Activated CD8-positive, alpha-beta T cell treated with anti-CD3 and anti-CD28 coated beads for 36 hours (primary cell): Measurements from ENCODE around the gene SSBP3. TPM values are rescaled to one million over a fixed set of nuclear protein-coding genes. Genes with fewer than 3 reads are reported as not detected.

Source experiments
- ATAC-seq: fragments of 200-7000 bp; cut with Tn5 transposase; one replicate; pipeline ENCODE4 v1.10.0; 2021; ENCODE audit warnings: mild to moderate bottlenecking, moderate library complexity
- CTCF ChIA-PET: fragments of 350-600 bp; sonication (Branson Sonifier 250); formaldehyde crosslinking; loops from one replicate; lab custom pipeline; 2021; ENCODE audit warnings: antibody characterized with exemption; lab: Charles Lee
- POLR2A ChIA-PET: fragments of 350-600 bp; sonication (Branson Sonifier 250); formaldehyde crosslinking; loops from one replicate; lab custom pipeline; 2021; ENCODE audit warnings: antibody characterized with exemption; lab: Charles Lee
- DNase-seq: peaks from one replicate; pipeline ENCODE4 v3.0.0-alpha.2; 2020
- H3K27ac Mint-ChIP-seq: one replicate; pipeline ENCODE4 v1.8.0; 2021; ENCODE audit warnings: mild to moderate bottlenecking, mixed read lengths
- H3K27me3 Mint-ChIP-seq: one replicate; pipeline ENCODE4 v1.8.0; 2021; ENCODE audit warnings: mixed read lengths
- H3K36me3 Mint-ChIP-seq: one replicate; pipeline ENCODE4 v1.8.0; 2021; ENCODE audit warnings: low read depth, mixed read lengths
- H3K4me1 Mint-ChIP-seq: one replicate; pipeline ENCODE4 v1.8.0; 2021; ENCODE audit warnings: low read depth, mixed read lengths
- H3K4me3 Mint-ChIP-seq: one replicate; pipeline ENCODE4 v1.8.0; 2021; ENCODE audit warnings: mild to moderate bottlenecking, moderate library complexity, mixed read lengths
- H3K9me3 Mint-ChIP-seq: one replicate; pipeline ENCODE4 v1.8.0; 2021; ENCODE audit warnings: mixed read lengths
- intact Hi-C: fragments of 100-400 bp; cut with micrococcal nuclease; formaldehyde crosslinking; loops from one replicate; pipeline ENCODE4 v1.10.0; 2022
- total RNA-seq, 2 experiments: library from RNA; stranded (reverse); gene quantifications; one replicate each; pipeline ENCODE4 v1.2.3, GENCODE V29; 2021
- TF ChIP-seq, protein P1 (sequence below): fragments of 200-600 bp; IDR thresholded peaks from one replicate; pipeline ENCODE4 v1.8.0; 2022; ENCODE audit warnings: antibody characterized with exemption, mild to moderate bottlenecking

The SSBP3 gene
- total RNA-seq, 2 experiments from 2014 or later, result 62.6 to 67.8 TPM

- Mint-ChIP-seq H3K36me3 (no peaks in the 10 kb centered on the region), H3K4me1 (peaks cover 62% of the 10 kb centered on the region)
These were observed 76.7 kb downstream of the SSBP3 start for GRCh38 chr1:54329312-54330003.

GRCh38 chr1:54328066-54328636 lies 78.0 kb downstream of the SSBP3 start:
- no peaks in the 10 kb centered on the region for H3K9me3 Mint-ChIP-seq
- DNase-seq (no peak), ATAC-seq (no peak)
- intact Hi-C loops, result no loop called here
- POLR2A ChIA-PET, result interaction anchor here (0.6 to 1.0 kb wide), 2 partner anchors 50 to 125 kb away, joined by 3 read pairs; no protein-coding TSS in a partner anchor
- peaks cover 66% of the 10 kb centered on the region for H3K4me1 Mint-ChIP-seq
- TF ChIP-seq, protein P1, sequence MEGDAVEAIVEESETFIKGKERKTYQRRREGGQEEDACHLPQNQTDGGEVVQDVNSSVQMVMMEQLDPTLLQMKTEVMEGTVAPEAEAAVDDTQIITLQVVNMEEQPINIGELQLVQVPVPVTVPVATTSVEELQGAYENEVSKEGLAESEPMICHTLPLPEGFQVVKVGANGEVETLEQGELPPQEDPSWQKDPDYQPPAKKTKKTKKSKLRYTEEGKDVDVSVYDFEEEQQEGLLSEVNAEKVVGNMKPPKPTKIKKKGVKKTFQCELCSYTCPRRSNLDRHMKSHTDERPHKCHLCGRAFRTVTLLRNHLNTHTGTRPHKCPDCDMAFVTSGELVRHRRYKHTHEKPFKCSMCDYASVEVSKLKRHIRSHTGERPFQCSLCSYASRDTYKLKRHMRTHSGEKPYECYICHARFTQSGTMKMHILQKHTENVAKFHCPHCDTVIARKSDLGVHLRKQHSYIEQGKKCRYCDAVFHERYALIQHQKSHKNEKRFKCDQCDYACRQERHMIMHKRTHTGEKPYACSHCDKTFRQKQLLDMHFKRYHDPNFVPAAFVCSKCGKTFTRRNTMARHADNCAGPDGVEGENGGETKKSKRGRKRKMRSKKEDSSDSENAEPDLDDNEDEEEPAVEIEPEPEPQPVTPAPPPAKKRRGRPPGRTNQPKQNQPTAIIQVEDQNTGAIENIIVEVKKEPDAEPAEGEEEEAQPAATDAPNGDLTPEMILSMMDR, result no peak
- H3K27me3 Mint-ChIP-seq, result no peaks in the 10 kb centered on the region
- CTCF ChIA-PET, result no interaction called here
- H3K4me3 Mint-ChIP-seq, result no peak overlapping the region
- peak overlapping the region; percentile 36 for H3K27ac Mint-ChIP-seq
- H3K36me3 Mint-ChIP-seq, result no peaks in the 10 kb centered on the region

More at GRCh38 chr1:54329312-54330003, 76.7 kb downstream of the SSBP3 start:
- DNase-seq, result no peak
- no peaks in the 10 kb centered on the region for H3K27me3 Mint-ChIP-seq
- no peak overlapping the region for H3K27ac Mint-ChIP-seq
- POLR2A ChIA-PET, result no interaction called here
- H3K4me3 Mint-ChIP-seq, result no peak overlapping the region
- no peaks in the 10 kb centered on the region for H3K9me3 Mint-ChIP-seq
- TF ChIP-seq, protein P1, result no peak
- ATAC-seq, result no peak
- intact Hi-C loops, result no loop called here
- CTCF ChIA-PET, result no interaction called here

GRCh38 chr1:54327386-54328065 lies 78.7 kb downstream of the SSBP3 start:
- H3K27me3 Mint-ChIP-seq, result no peaks in the 10 kb centered on the region
- ChIA-PET POLR2A (interaction anchor here (0.6 to 1.0 kb wide), 2 partner anchors 49 to 126 kb away, joined by 3 read pairs; no protein-coding TSS in a partner anchor), CTCF (no interaction called here)
- no peak overlapping the region for H3K27ac Mint-ChIP-seq
- intact Hi-C loops, result no loop called here
- no peak overlapping the region for H3K4me3 Mint-ChIP-seq
- DNase-seq (no peak), ATAC-seq (no peak)
- H3K36me3 Mint-ChIP-seq, result no peaks in the 10 kb centered on the region
- no peaks in the 10 kb centered on the region for H3K9me3 Mint-ChIP-seq
- TF ChIP-seq, protein P1, result no peak
- H3K4me1 Mint-ChIP-seq, result peaks cover 62% of the 10 kb centered on the region

GRCh38 chr1:54326543-54327385 lies 79.4 kb downstream of the SSBP3 start:
- no peaks in the 10 kb centered on the region for H3K27me3 Mint-ChIP-seq
- ChIA-PET CTCF (no interaction called here), POLR2A (no interaction called here)
- DNase-seq (no peak), ATAC-seq (no peak)
- TF ChIP-seq, protein P1, result no peak
- intact Hi-C loops, result no loop called here
- H3K4me1 Mint-ChIP-seq, result peaks cover 58% of the 10 kb centered on the region
- H3K27ac Mint-ChIP-seq, result no peak overlapping the region
- H3K9me3 Mint-ChIP-seq, result no peaks in the 10 kb centered on the region
- H3K4me3 Mint-ChIP-seq, result no peak overlapping the region
- no peaks in the 10 kb centered on the region for H3K36me3 Mint-ChIP-seq
